SK-MEL-5 (cell line): Measurements from ENCODE around the gene SORCS2. TPM values are rescaled to one million over a fixed set of nuclear protein-coding genes. Genes with fewer than 3 reads are reported as not detected.
"Not testable (repeated sequence)": the region's sequence is repeated elsewhere in the genome, so short reads cannot be mapped to it uniquely, and the experiment has no call there.

ENCODE experiments used
- DNase-seq: peaks from one replicate; pipeline ENCODE4 v3.0.0-alpha.2; 2016; ENCODE audit warnings: low read depth, low spot score
- in situ Hi-C: cut with HindIII; loops from 2 replicates; pipeline ENCODE4 v1.10.0; 2016; ENCODE audit warnings: low sequenced_read_pairs, high pct_unique_total_duplicates, low pct_unique_long_range_greater_than_20kb
- total RNA-seq: library from RNA; depleted of rRNA; stranded (reverse); fragments of >200 nt; shearing (Covaris generic); gene quantifications from 2 replicates; pipeline ENCODE4 v1.2.3, GENCODE V29; 2014

Gene SORCS2
- total RNA-seq, 1 experiment from 2014 or later: not detected

GRCh38 chr4:7444314-7444713 is 252.0 kb downstream of the SORCS2 start:
- DNase-seq: no peak
- in situ Hi-C loops: no loop called here

GRCh38 chr4:7444731-7445130 is 252.4 kb downstream of the SORCS2 start:
- no peak for DNase-seq
- in situ Hi-C loops: no loop called here

GRCh38 chr4:7447236-7447635 is 254.9 kb downstream of the SORCS2 start:
- no peak for DNase-seq
- in situ Hi-C loops: no loop called here

- in situ Hi-C loops: no loop called here
- DNase-seq: no peak
Measured at GRCh38 chr4:7448036-7448435, 255.7 kb downstream of the SORCS2 start.

- in situ Hi-C loops: no loop called here
- DNase-seq: no peak
Measured at GRCh38 chr4:7450775-7451433, 258.6 kb downstream of the SORCS2 start.

GRCh38 chr4:7451434-7451789 is 259.1 kb downstream of the SORCS2 start:
- in situ Hi-C loops: no loop called here
- no peak for DNase-seq

- in situ Hi-C loops: no loop called here
- DNase-seq: no peak
Measured at GRCh38 chr4:7451800-7452199, 259.5 kb downstream of the SORCS2 start.

- in situ Hi-C loops, DNase-seq: not testable (repeated sequence)
Measured at GRCh38 chr4:7452802-7453201, 260.5 kb downstream of the SORCS2 start.

- in situ Hi-C loops: no loop called here
- no peak for DNase-seq
Measured at GRCh38 chr4:7457201-7458065, 265.1 kb downstream of the SORCS2 start.

- in situ Hi-C loops: no loop called here
- DNase-seq: no peak
Measured at GRCh38 chr4:7458066-7458425, 265.7 kb downstream of the SORCS2 start.

GRCh38 chr4:7458477-7458876 is 266.1 kb downstream of the SORCS2 start:
- in situ Hi-C loops: no loop called here
- DNase-seq: no peak

- in situ Hi-C loops: no loop called here
- no peak for DNase-seq
Measured at GRCh38 chr4:7459471-7459870, 267.1 kb downstream of the SORCS2 start.

GRCh38 chr4:7460566-7460965 is 268.2 kb downstream of the SORCS2 start:
- no peak for DNase-seq
- in situ Hi-C loops: no loop called here

- DNase-seq: no peak
- in situ Hi-C loops: no loop called here
Measured at GRCh38 chr4:7461230-7461629, 268.9 kb downstream of the SORCS2 start.

- DNase-seq: no peak
- in situ Hi-C loops: no loop called here
Measured at GRCh38 chr4:7462509-7462971, 270.2 kb downstream of the SORCS2 start.

GRCh38 chr4:7463566-7464258 is 271.4 kb downstream of the SORCS2 start:
- in situ Hi-C loops: no loop called here
- DNase-seq: no peak

GRCh38 chr4:7464259-7464655 is 271.9 kb downstream of the SORCS2 start:
- in situ Hi-C loops: no loop called here

GRCh38 chr4:7465017-7465416 is 272.7 kb downstream of the SORCS2 start:
- no peak for DNase-seq
- in situ Hi-C loops: no loop called here

More at GRCh38 chr4:7464259-7464655, 271.9 kb downstream of the SORCS2 start:
- no peak for DNase-seq
